Measurements from ENCODE around the gene TRIM6. TPM values are rescaled to one million over a fixed set of nuclear protein-coding genes. Genes with fewer than 3 reads are reported as not detected.

The TRIM6 gene
- total and polyA plus RNA-seq, 9 of the 15 experiments (the other 6 are each of a cell fraction or from before 2014, with no cell fraction given), result 5.0 to 11.8 (median 8.7) TPM

GRCh38 chr11:5626196-5626595 lies 29.8 kb downstream of the TRIM6 start:
- FAIRE-seq (no peak), ATAC-seq (no peak), DNase-seq (ENCODE audit: extremely low read depth in 1 of 4, low spot score in 3 of 4) (no peak)
- Histone ChIP-seq H3K4me3 (no peak overlapping the region), H2AFZ (ENCODE audit: low read depth, low read length) (no peak overlapping the region), H3K9me3 (replicated peaks; ENCODE audit: control insufficient read depth, insufficient read depth, low read depth, low read length) (no peaks in the 10 kb centered on the region; the same call in 1 of the 2 replicates), H3K4me1 (replicated peaks in 1 of 2; ENCODE audit: control insufficient read depth in 2 of 2, insufficient read depth in 2 of 2, low read length in 2 of 2) (peaks cover 0 to 2% of the 10 kb centered on the region in 2 experiments; a peak in 2 of 5 replicates), H3K79me2 (ENCODE audit: control insufficient read depth, insufficient read depth, low read length) (no peaks in the 10 kb centered on the region), H3K4me2 (ENCODE audit: insufficient read depth, low read length) (no peak overlapping the region), H4K20me1 (replicated peaks; ENCODE audit: control insufficient read depth, insufficient read depth, low read length) (no peaks in the 10 kb centered on the region), H3K27ac (ENCODE audit: extremely low read depth, low read depth, low read length) (no peak overlapping the region), H3K9ac (ENCODE audit: insufficient read depth in 1 of 2, low read depth in 2 of 2, low read length in 2 of 2) (no peak overlapping the region), H3K36me3 (ENCODE audit: control insufficient read depth, insufficient read depth, low read length) (no peaks in the 10 kb centered on the region), H3K9me1 (ENCODE audit: control insufficient read depth, insufficient read depth, low read length) (no peaks in the 10 kb centered on the region), H3K27me3 (ENCODE audit: control insufficient read depth in 2 of 2, insufficient read depth in 2 of 2, low read length in 2 of 2) (no peaks in the 10 kb centered on the region)
- POLR2A ChIA-PET, result no interaction called here
- no peak for TF ChIP-seq GTF2B (IDR thresholded peaks at IDR 0.05; ENCODE audit: extremely low read depth, insufficient read length)
- no peak for TF ChIP-seq TSC22D4 (tag; IDR thresholded peaks at IDR 0.05)
- no peak for TF ChIP-seq E2F5 (CRISPR knock-in tag; IDR thresholded peaks at IDR 0.05)
- TF ChIP-seq ZC3H8 (IDR thresholded peaks at IDR 0.05), result no peak
- no peak for TF ChIP-seq MXI1 (IDR thresholded peaks at IDR 0.05; ENCODE audit: low read depth, low read length)
- no peak for TF ChIP-seq CTBP1 (IDR thresholded peaks at IDR 0.05; ENCODE audit: borderline replicate concordance)
- TF ChIP-seq HBP1 (CRISPR knock-in tag; IDR thresholded peaks at IDR 0.05), result no peak
- TF ChIP-seq LEF1 (IDR thresholded peaks at IDR 0.05), result no peak
- no peak for TF ChIP-seq ZNF175 (CRISPR knock-in tag; IDR thresholded peaks at IDR 0.05; ENCODE audit: low read depth)
- TF ChIP-seq PTBP1 (IDR thresholded peaks at IDR 0.05; ENCODE audit: low read depth, low read length), result no peak
- no peak for TF ChIP-seq C11orf30 (IDR thresholded peaks at IDR 0.05; ENCODE audit: low read depth)
- no peak for TF ChIP-seq LARP7 (IDR thresholded peaks at IDR 0.05)
- TF ChIP-seq USF1 (CRISPR knock-in tag; IDR thresholded peaks at IDR 0.05), result no peak
- no peak for TF ChIP-seq FOXJ3 (CRISPR knock-in tag; IDR thresholded peaks at IDR 0.05)
- no peak for TF ChIP-seq SOX6 (IDR thresholded peaks at IDR 0.05)
- TF ChIP-seq GABPA (tag; conservative IDR thresholded peaks at IDR 0.05; ENCODE audit: low read depth), result no peak
- no peak for TF ChIP-seq TCF7 (IDR thresholded peaks at IDR 0.05; ENCODE audit: borderline replicate concordance)
- TF ChIP-seq ZBTB7A (IDR thresholded peaks at IDR 0.05; ENCODE audit: borderline replicate concordance, control insufficient read depth, low read depth, low read length), result no peak
- TF ChIP-seq MBD1 (CRISPR knock-in tag; IDR thresholded peaks at IDR 0.05), result no peak
- BruUV-seq (replicated peaks), result no TSS peak
- CTCF ChIA-PET (ENCODE audit: low intra/inter-chr PET ratio), result no interaction called here
- in situ Hi-C loops (cut with MboI), result no loop called here
- 27% methylated on average over 5 of the region's 5 CpGs for WGBS (ENCODE audit: insufficient coverage, low coverage, missing lambda C conversion rate)
- intact Hi-C loops (cut with micrococcal nuclease), result no loop called here
